Measurements from ENCODE around the gene EEA1.

EEA1 gene

GRCh38 chr12:92950011-92950410 is 20.9 kb upstream of the EEA1 start:
- no peak for TF ChIP-seq CTCF (IDR thresholded peaks at IDR 0.05; ENCODE audit: insufficient read depth, low read depth, low read length, missing control alignments)
- no peak for DNase-seq (ENCODE audit: low read depth)
- no peak overlapping the region for H3K4me3 ChIP-seq (ENCODE audit: low read length)

GRCh38 chr12:92949466-92949865 is 20.4 kb upstream of the EEA1 start:
- no peak for TF ChIP-seq CTCF (IDR thresholded peaks at IDR 0.05; ENCODE audit: insufficient read depth, low read depth, low read length, missing control alignments)
- no peak overlapping the region for H3K4me3 ChIP-seq (ENCODE audit: low read length)
- DNase-seq (ENCODE audit: low read depth), result no peak

- H3K4me3 ChIP-seq (ENCODE audit: low read length), result no peak overlapping the region
- DNase-seq (ENCODE audit: low read depth), result no peak
- no peak for TF ChIP-seq CTCF (IDR thresholded peaks at IDR 0.05; ENCODE audit: insufficient read depth, low read depth, low read length, missing control alignments)
These were observed 18.6 kb upstream of the EEA1 start for GRCh38 chr12:92947589-92948215.

GRCh38 chr12:92945659-92946220 is 16.6 kb upstream of the EEA1 start:
- no peak overlapping the region for H3K4me3 ChIP-seq (ENCODE audit: low read length)
- no peak for TF ChIP-seq CTCF (IDR thresholded peaks at IDR 0.05; ENCODE audit: insufficient read depth, low read depth, low read length, missing control alignments)
- no peak for DNase-seq (ENCODE audit: low read depth)

GRCh38 chr12:92943482-92944250 is 14.6 kb upstream of the EEA1 start:
- no peak overlapping the region for H3K4me3 ChIP-seq (ENCODE audit: low read length)
- no peak for DNase-seq (ENCODE audit: low read depth)
- TF ChIP-seq CTCF (IDR thresholded peaks at IDR 0.05; ENCODE audit: insufficient read depth, low read depth, low read length, missing control alignments), result peak; percentile 4

GRCh38 chr12:92942905-92943304 is 13.8 kb upstream of the EEA1 start:
- no peak for TF ChIP-seq CTCF (IDR thresholded peaks at IDR 0.05; ENCODE audit: insufficient read depth, low read depth, low read length, missing control alignments)
- H3K4me3 ChIP-seq (ENCODE audit: low read length), result no peak overlapping the region
- DNase-seq (ENCODE audit: low read depth), result no peak

All from epithelial cell of esophagus (primary cell).